Measurements from ENCODE around the gene DNMBP.
"Not testable (repeated sequence)": the region's sequence is repeated elsewhere in the genome, so short reads cannot be mapped to it uniquely, and the experiment has no call there.

The DNMBP gene

DNA sequence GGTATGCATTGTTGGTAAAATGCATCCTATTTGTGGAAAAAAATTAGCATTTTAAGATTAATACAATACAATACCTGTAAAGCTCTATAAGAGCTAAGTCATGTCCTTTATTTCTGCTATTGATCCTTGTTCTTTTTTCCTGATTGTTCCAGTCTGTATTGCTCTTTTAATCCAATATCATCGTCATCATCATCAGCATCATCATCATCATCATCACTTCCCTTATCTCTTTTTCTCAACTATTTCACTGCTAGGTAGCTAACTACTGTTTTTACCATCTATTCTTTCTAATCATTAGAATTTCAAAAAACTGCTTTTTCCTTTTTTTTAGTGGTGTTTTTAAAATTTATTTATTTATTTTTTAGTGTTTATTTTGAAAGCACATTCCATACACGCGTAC lies 156.1 kb downstream of the DNMBP start:
- Mint-ChIP-seq H3K4me1 (no peaks in the 10 kb centered on the region), H3K27ac (no peak overlapping the region), H3K27me3 (peaks cover 5% of the 10 kb centered on the region in 2 donors), H3K4me3 (no peak overlapping the region), H3K36me3 (peaks cover 9 to 17% of the 10 kb centered on the region in 2 donors), H3K9me3 (no peaks in the 10 kb centered on the region)
- ATAC-seq (replicated peaks) (no peak), DNase-seq (no peak)

DNA sequence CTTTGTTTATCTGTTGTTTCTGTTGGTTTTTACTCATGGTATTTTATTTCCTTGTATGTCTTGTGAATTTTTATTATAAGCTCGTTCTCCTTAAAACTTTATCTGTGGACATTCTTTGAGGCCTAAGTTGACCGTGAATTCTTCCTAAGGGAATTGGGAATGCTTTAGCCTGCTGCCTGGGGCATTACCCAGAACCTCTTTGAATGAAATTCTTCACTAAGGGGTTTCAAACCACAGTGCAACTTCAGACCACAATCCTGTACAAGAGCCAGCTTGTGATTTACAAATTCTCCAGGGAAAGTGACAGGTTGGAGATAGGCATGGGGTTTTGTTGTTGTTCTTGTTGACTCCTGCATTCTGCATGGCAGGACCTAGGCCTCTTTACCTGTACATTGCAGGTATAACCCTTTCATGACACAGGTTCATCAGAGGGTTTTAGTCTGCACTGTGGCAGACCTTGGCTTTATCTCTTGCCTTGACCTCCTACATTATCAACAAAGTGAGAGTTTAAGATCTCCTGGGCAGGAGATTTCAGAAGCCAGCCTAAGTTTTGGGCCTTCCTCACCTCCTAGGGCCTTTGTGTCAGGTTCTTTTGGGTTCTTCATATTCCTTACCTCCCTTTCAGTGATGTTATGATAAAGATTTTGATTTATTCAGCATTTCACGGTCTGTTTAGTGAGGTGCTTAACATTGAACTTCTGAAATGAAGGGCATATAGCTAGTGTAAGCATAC lies 157.1 kb downstream of the DNMBP start:
- no peak for ATAC-seq (replicated peaks)
- no peak for DNase-seq
- Mint-ChIP-seq H3K27ac (no peak overlapping the region), H3K36me3 (peaks cover 9 to 17% of the 10 kb centered on the region in 2 donors), H3K4me1 (no peaks in the 10 kb centered on the region), H3K9me3 (no peaks in the 10 kb centered on the region), H3K4me3 (no peak overlapping the region), H3K27me3 (peaks cover 1 to 2% of the 10 kb centered on the region in 2 donors)

DNA sequence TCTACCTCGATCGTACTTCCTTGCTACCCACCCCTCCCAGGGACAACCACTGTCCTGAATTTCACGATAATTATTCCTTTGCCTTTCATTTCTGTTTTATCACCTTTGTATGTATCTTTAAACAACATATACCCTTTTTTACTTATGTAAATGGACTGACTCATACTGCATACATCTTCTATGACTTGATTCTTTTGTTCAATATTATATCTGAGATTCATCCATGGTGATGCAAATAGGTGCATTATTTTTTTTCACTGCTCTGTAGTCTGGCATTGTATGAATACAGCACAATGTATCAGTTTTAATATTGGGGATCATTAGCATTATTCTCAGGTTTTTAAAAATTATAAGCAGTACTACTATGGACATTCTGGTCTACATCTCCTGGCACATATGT lies 157.9 kb downstream of the DNMBP start:
- Mint-ChIP-seq H3K9me3 (no peaks in the 10 kb centered on the region), H3K4me1 (no peaks in the 10 kb centered on the region), H3K4me3 (no peak overlapping the region), H3K36me3 (peaks cover 11 to 20% of the 10 kb centered on the region in 2 donors), H3K27me3 (no peaks in the 10 kb centered on the region), H3K27ac (no peak overlapping the region)
- DNase-seq (no peak), ATAC-seq (replicated peaks) (no peak)

DNA sequence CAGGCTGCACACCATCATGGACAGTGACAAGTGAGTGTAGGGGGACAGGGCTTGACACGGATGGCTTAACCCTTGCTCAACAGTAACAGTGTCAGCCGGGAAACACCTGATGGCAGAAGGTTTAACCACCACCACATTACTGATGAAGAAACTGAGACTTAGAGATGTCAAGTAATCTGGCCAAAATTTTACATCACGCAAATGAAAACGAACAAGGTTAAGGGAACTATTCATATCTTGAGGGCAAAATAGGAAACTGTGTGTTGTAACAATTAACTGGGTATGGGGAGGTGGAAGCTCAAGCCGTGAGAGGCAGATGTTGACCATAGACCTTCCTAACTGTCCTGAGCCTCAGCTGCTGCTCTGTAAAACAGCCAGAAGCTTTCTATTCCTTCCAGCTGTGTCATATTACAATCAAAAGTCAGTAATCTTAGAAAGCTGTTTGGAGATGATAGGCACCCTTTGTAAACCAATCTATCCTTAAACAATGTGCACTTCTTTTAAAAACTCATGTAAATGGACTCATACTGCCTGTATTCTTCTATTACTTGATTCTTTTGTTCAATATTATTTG lies 158.9 kb downstream of the DNMBP start:
- Mint-ChIP-seq H3K27me3 (no peaks in the 10 kb centered on the region), H3K9me3 (no peaks in the 10 kb centered on the region), H3K4me1 (peaks cover 3 to 6% of the 10 kb centered on the region in 2 donors), H3K27ac (no peak overlapping the region), H3K36me3 (peaks cover 11 to 20% of the 10 kb centered on the region in 2 donors), H3K4me3 (no peak overlapping the region)
- ATAC-seq (replicated peaks) = no peak
- DNase-seq = no peak

DNA sequence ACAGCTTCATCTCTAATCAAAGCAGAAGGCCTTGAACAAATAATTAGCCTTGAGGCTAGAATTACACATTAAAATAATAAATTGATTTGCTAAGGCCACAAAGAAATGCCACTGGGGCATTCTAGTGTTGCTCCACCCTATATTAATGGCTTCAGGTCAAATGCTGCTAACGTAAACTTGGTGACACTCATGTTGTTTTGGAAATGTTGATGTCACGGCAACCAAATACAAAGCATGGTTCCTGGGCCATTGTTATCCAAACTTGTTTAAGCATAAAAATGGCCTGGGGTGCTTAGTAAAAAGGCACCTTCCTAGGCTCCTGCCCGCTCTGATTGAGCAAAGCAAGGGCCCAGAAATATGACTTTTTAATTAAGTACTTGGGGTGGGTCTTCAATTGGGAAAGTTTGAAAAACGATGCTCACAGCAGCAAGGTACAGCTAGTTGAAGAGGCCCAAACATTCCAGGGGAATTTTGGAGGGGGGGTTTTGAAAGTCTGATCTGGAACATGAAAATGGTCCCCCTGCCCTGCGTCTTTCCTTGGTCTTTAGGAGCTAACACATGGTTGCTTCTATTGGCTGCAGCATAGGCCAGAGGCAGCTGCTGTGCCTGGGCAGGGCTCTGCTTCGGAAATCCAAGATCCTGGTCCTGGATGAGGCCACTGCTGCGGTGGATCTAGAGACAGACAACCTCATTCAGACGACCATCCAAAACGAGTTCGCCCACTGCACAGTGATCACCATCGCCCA lies 159.6 kb downstream of the DNMBP start:
- Mint-ChIP-seq H3K9me3 (no peaks in the 10 kb centered on the region), H3K27me3 (no peaks in the 10 kb centered on the region), H3K4me3 (no peak overlapping the region), H3K27ac (no peak overlapping the region), H3K4me1 (peaks cover 5 to 11% of the 10 kb centered on the region in 2 donors), H3K36me3 (peaks cover 11 to 20% of the 10 kb centered on the region in 2 donors)
- DNase-seq = no peak
- no peak for ATAC-seq (replicated peaks)

DNA sequence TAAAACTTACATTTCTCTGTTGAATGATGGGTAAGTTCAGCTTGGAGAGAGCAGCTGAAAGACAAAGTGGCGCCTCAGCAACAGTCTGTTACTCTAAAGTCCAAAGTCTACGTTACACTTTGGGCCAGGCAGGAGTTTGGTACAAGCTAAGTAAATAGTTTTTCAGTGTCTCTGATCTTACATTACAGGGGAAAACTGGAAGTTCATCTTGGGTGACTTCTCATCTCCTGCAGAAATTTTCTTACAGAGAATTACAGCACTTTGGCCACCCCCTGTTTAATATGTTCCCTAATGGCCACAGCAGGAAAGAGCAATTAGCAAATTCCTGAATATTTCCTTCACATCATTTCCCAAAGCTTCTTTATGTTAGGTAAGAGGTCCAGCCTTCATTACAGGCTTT lies 160.2 kb downstream of the DNMBP start:
- no peak for ATAC-seq (replicated peaks)
- DNase-seq = no peak
- H3K27me3 Mint-ChIP-seq = no peaks in the 10 kb centered on the region
- H3K27ac Mint-ChIP-seq = no peak overlapping the region
- peaks cover 5 to 11% of the 10 kb centered on the region in 2 donors for H3K4me1 Mint-ChIP-seq
- no peaks in the 10 kb centered on the region for H3K9me3 Mint-ChIP-seq
- H3K4me3 Mint-ChIP-seq = no peak overlapping the region
- peaks cover 11 to 20% of the 10 kb centered on the region in 2 donors for H3K36me3 Mint-ChIP-seq

DNA sequence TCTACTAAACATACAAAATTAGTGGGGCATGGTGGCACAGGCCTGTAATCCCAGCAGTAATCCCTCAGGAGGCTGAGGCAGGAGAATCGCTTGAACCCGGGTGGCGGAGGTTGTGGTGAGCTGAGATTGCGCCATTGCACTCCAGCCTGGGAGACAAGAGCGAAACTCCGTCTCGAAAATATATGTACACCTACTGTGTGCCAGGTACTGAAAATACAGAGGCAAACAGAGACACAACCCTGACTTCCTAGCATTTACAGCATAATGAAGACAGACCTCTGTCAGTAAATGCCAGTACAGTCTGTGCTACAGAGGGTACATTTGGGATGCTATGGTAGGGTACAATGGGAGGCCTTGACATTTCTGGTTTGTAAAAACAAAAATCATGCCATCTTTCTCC lies 160.7 kb downstream of the DNMBP start:
- no peak for ATAC-seq (replicated peaks)
- no peak overlapping the region for H3K4me3 Mint-ChIP-seq
- peaks cover 5 to 11% of the 10 kb centered on the region in 2 donors for H3K4me1 Mint-ChIP-seq
- no peak overlapping the region for H3K27ac Mint-ChIP-seq
- DNase-seq = no peak
- no peaks in the 10 kb centered on the region for H3K27me3 Mint-ChIP-seq
- peaks cover 15 to 20% of the 10 kb centered on the region in 2 donors for H3K36me3 Mint-ChIP-seq
- H3K9me3 Mint-ChIP-seq = no peaks in the 10 kb centered on the region

DNA sequence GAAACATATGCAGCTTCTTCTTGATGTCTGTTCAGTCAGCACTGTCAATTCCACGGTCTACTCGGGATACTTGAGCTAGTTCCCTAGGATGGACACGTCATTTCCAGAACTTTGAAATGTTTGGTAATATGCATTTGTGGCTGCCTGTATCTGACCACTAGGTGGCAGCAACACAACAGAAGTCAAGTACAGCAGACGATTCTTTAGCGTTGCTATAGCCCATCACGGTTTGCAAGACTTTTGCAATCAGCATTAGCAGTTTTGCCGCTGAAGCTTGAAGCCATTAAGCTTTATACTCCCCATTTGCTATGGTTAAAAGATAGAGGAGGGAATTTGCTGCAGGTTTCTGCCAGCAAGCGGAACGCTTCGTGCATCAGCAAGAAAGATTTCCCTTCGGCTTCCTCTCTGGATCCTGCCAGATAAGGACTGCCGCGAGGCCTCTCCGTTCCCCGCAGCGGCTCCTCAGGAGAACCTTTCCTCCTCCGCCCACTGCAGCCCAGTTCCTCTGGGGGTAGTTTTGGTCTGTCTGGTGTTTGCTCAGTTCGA lies 163.8 kb downstream of the DNMBP start:
- Mint-ChIP-seq H3K9me3 (no peaks in the 10 kb centered on the region), H3K4me3 (peak overlapping the region; percentile 59 to 67), H3K36me3 (peaks cover 7 to 8% of the 10 kb centered on the region in 2 donors), H3K27ac (no peak overlapping the region), H3K27me3 (no peaks in the 10 kb centered on the region), H3K4me1 (peaks cover 6 to 11% of the 10 kb centered on the region in 2 donors)
- peak; percentile 54 for DNase-seq
- peak; percentile 90 to 94 for ATAC-seq (replicated peaks)

DNA sequence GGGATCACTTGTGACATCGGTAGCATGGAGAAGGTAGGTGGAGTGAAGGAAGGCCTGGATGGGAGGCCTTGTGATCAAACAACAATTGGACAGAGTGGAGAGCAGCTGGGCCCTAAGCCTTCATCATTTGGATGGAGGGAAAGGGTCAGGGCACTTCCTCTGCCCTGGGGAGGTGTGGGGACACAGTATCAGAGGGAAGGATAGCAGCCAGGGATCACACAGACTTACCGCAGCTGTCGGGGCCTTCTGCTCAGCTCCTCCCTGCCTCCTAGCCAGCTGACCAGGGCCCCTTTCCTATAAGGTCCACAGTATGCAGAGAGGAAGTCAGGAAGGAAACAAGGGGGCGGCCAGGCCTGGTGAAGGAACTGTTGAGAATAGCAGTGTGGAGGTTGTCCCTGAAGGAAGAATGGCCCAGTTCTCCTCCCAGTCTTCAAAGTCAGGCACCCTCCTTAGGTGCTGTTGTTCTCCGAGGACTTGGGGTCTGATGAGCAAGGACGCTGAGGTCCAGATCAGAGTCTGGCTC lies 165.3 kb downstream of the DNMBP start:
- DNase-seq (no peak), ATAC-seq (replicated peaks) (no peak)
- H3K27me3 Mint-ChIP-seq = no peaks in the 10 kb centered on the region
- H3K4me1 Mint-ChIP-seq = peaks cover 6 to 11% of the 10 kb centered on the region in 2 donors
- H3K9me3 Mint-ChIP-seq = no peaks in the 10 kb centered on the region
- no peak overlapping the region for H3K27ac Mint-ChIP-seq
- H3K36me3 Mint-ChIP-seq = peaks cover 3 to 7% of the 10 kb centered on the region in 2 donors
- H3K4me3 Mint-ChIP-seq = no peak overlapping the region

DNA sequence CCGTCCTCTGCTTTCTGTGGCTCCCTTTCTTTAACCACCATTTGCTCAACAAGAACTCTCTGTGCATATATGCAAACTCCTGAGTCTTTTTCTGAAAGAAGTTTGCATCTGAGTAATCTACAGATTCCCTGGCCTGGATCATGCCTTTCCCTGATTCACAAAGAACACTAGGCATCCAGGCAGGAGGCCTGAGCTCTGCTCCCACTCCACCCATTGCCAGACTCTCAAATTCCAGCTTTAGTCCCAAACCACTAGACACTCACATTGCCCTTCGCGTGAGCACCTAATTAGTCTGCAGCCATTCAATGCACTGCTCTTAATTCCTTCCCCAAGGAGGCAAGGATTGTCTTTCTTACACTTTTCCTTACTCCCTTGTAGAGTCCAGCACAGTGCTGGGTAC lies 166.4 kb downstream of the DNMBP start:
- Mint-ChIP-seq H3K9me3 (no peaks in the 10 kb centered on the region), H3K27ac (no peak overlapping the region), H3K36me3 (peaks cover 3 to 7% of the 10 kb centered on the region in 2 donors), H3K27me3 (no peaks in the 10 kb centered on the region), H3K4me1 (peaks cover 6 to 11% of the 10 kb centered on the region in 2 donors), H3K4me3 (no peak overlapping the region)
- ATAC-seq (replicated peaks) (no peak), DNase-seq (no peak)

DNA sequence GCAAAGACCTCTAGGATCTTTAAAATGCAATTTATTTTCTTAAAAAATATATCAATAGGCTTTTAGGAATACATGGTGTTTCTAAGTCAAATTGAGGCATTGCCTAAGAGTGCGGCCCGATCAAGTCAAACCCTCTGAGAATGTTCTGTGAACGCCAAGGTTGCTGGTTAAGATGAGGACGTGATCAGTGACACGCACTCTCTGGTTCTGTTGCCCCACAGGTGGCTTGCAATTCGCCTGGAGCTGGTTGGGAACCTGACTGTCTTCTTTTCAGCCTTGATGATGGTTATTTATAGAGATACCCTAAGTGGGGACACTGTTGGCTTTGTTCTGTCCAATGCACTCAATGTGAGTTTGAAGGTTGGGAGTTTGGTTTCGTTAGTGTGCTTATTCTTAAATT lies 168.0 kb downstream of the DNMBP start:
- Mint-ChIP-seq H3K27me3 (no peaks in the 10 kb centered on the region), H3K9me3 (no peaks in the 10 kb centered on the region), H3K36me3 (peaks cover under 1 to 4% of the 10 kb centered on the region in 2 donors), H3K27ac (no peak overlapping the region), H3K4me3 (no peak overlapping the region), H3K4me1 (peaks cover 6 to 11% of the 10 kb centered on the region in 2 donors)
- ATAC-seq (replicated peaks) (no peak), DNase-seq (no peak)

DNA sequence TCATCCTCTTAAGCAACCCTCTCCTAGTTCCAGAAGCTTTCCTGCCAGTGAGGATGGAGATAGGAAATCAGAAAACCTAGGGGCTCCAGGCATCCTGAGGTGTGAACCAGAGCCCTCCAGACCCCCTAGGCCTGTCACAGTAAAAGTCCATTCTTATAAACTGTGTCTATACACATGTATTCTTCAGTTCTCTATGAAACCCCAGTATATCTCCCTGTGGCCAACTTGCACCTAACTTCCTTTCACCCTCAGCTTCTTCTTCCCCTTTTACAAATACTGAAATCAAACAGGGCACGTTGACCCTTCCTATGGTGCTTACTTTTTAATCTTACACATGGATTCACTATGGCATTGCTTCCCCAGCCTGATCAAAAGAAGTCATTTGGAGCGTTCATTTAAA lies 168.9 kb downstream of the DNMBP start:
- not testable (repeated sequence) for H3K4me3 Mint-ChIP-seq, H3K4me1 Mint-ChIP-seq, H3K27me3 Mint-ChIP-seq, H3K36me3 Mint-ChIP-seq, DNase-seq, H3K9me3 Mint-ChIP-seq, H3K27ac Mint-ChIP-seq
- peak; percentile 55 to 68 for ATAC-seq (replicated peaks)

DNA sequence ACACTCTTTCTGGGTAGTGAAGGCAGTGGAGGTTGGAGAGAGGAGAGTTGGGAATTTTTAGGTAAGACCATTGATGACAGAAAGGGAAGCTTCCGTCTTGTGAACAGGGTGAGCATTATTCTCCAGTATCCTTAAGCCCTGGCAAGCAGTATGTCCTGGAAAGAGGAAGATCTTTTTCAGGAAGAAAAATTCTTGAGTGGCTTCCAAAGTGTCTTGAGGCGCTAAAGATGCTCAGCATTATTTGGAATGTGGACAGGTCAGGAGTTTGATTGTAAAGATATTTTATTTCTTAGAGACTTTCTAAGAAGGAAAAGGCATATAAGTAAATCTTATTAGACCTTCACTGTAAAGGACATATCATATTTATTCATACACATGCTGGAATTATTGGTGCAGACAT lies 173.0 kb downstream of the DNMBP start:
- Mint-ChIP-seq H3K27ac (no peak overlapping the region), H3K4me3 (no peak overlapping the region), H3K9me3 (no peaks in the 10 kb centered on the region), H3K36me3 (peaks cover 15 to 21% of the 10 kb centered on the region in 2 donors), H3K27me3 (no peaks in the 10 kb centered on the region), H3K4me1 (peaks cover 0 to 1% of the 10 kb centered on the region in 2 donors)
- DNase-seq (no peak), ATAC-seq (replicated peaks) (no peak)

DNA sequence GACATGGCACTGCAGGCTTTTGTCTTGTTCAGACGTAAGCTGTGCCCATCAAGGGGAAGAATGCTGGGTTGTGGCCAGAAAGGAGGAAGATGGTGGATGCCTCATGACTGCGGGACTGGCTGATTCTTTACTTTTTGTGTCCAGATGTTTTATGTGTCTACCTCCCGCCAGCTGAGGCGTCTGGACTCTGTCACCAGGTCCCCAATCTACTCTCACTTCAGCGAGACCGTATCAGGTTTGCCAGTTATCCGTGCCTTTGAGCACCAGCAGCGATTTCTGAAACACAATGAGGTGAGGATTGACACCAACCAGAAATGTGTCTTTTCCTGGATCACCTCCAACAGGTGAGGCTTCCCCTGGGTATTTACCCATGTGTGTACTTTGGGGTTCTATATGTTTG lies 173.8 kb downstream of the DNMBP start:
- DNase-seq (no peak), ATAC-seq (replicated peaks) (no peak)
- Mint-ChIP-seq H3K4me1 (peaks cover 0 to under 1% of the 10 kb centered on the region in 2 donors), H3K27ac (no peak overlapping the region), H3K36me3 (peaks cover 17 to 24% of the 10 kb centered on the region in 2 donors), H3K9me3 (no peaks in the 10 kb centered on the region), H3K27me3 (no peaks in the 10 kb centered on the region), H3K4me3 (no peak overlapping the region)

All from stimulated activated naive B cell treated with anti-CD40 and anti-IgM and Interleukin-4, amounts not matched to agents 10 μg/mL and 1 μg/mL and 100 μg/mL, for 72 hours (primary cell).